SK-N-SH (cell line): Measurements from ENCODE around the gene TMEM94. TPM values are rescaled to one million over a fixed set of nuclear protein-coding genes. Genes with fewer than 3 reads are reported as not detected.

ENCODE experiments used
- CTCF ChIA-PET: fragments of 300-600, 350-600 bp; formaldehyde crosslinking; extraction: SDS; loops from one replicate; lab custom pipeline; 2021; lab: Yijun Ruan, JAX
- POLR2A ChIA-PET: fragments of 350-600 bp; sonication (Branson Sonifier 250); formaldehyde crosslinking; extraction: SDS; loops from one replicate; lab custom pipeline; 2020; ENCODE audit warnings: antibody characterized with exemption, inconsistent platforms; lab: Yijun Ruan, JAX
- DNase-seq: peaks from one replicate; pipeline ENCODE4 v3.0.0; 2012
- H2AFZ ChIP-seq: fragments of 200-600 bp; sonication (generic); 2 replicates; pipeline ENCODE4 v1.8.1; 2016; ENCODE audit warnings: antibody characterized with exemption, mild to moderate bottlenecking, low read depth
- H3F3A ChIP-seq: fragments of 200-600 bp; sonication (generic); replicated peaks from 2 replicates; pipeline ENCODE3; 2016; ENCODE audit warnings: antibody characterized with exemption, mild to moderate bottlenecking; ENCODE audit not compliant: insufficient read depth
- H3K27ac ChIP-seq, 2 experiments: fragments of 200-500 bp in 1 of 2; fragments of 200-600 bp in 1 of 2; sonication (Bioruptor generic) in 1 of 2; sonication (generic), shearing (Covaris generic) in 1 of 2; 2 replicates each; pipeline versions ENCODE4 v1.5.1 to v1.6.1; 2014 to 2016; ENCODE audit warnings: low read depth in 2 of 2, inconsistent platforms in 1 of 2, low read length in 1 of 2, mild to moderate bottlenecking in 1 of 2, mixed read lengths in 1 of 2
- H3K27me3 ChIP-seq: fragments of 200-600 bp; sonication (generic), shearing (Covaris generic); 2 replicates; pipeline ENCODE4 v1.6.1; 2016; ENCODE audit warnings: mixed run types; ENCODE audit not compliant: insufficient read depth
- H3K36me3 ChIP-seq, 2 experiments: fragments of 200-500 bp in 1 of 2; fragments of 200-600 bp in 1 of 2; sonication (Bioruptor generic) in 1 of 2; sonication (generic) in 1 of 2; replicated peaks in 1 of 2; 2 replicates each; pipeline versions ENCODE3 to v1.5.1; 2014 to 2016; ENCODE audit warnings: low read length in 1 of 2, mild to moderate bottlenecking in 1 of 2; ENCODE audit not compliant: insufficient read depth in 2 of 2, control insufficient read depth in 1 of 2
- H3K4me1 ChIP-seq, 2 experiments: fragments of 200-500 bp in 1 of 2; fragments of 200-600 bp in 1 of 2; sonication (Bioruptor generic) in 1 of 2; sonication (generic), shearing (Covaris generic) in 1 of 2; 2 replicates each; pipeline versions ENCODE4 v1.5.1 to v1.6.1; 2014 to 2016; ENCODE audit warnings: low read depth in 1 of 2, low read length in 1 of 2, mixed run types in 1 of 2; ENCODE audit not compliant: insufficient read depth in 2 of 2, control insufficient read depth in 1 of 2
- H3K4me2 ChIP-seq: fragments of 200-600 bp; sonication (generic), shearing (Covaris generic); 2 replicates; pipeline ENCODE4 v1.6.1; 2017; ENCODE audit warnings: mixed run types
- H3K4me3 ChIP-seq, 2 experiments: fragments of 200-500 bp in 1 of 2; fragments of 200-600 bp in 1 of 2; sonication (Bioruptor generic) in 1 of 2; sonication (generic), shearing (Covaris generic) in 1 of 2; 2 replicates each; pipeline versions ENCODE4 v1.5.1 to v1.8.1; 2014 to 2016; ENCODE audit warnings: low read depth in 2 of 2, inconsistent platforms in 1 of 2, low read length in 1 of 2, mild to moderate bottlenecking in 1 of 2, mixed read lengths in 1 of 2, moderate library complexity in 1 of 2
- H3K79me2 ChIP-seq: fragments of 200-600 bp; sonication (generic); 2 replicates; pipeline ENCODE4 v1.8.1; 2017; ENCODE audit warnings: mild to moderate bottlenecking; ENCODE audit not compliant: insufficient read depth
- H3K9ac ChIP-seq: fragments of 200-600 bp; sonication (generic); 2 replicates; pipeline ENCODE4 v1.6.1; 2017; ENCODE audit warnings: mixed run types
- H3K9me2 ChIP-seq: fragments of 200-600 bp; sonication (generic); 2 replicates; pipeline ENCODE4 v1.6.1; 2017; ENCODE audit warnings: mixed run types
- H3K9me3 ChIP-seq: fragments of 200-600 bp; sonication (generic); 2 replicates; pipeline ENCODE4 v1.6.1; 2017; ENCODE audit warnings: mixed run types, mild to moderate bottlenecking, moderate library complexity
- H4K20me1 ChIP-seq: fragments of 200-600 bp; sonication (generic); 2 replicates; pipeline ENCODE4 v1.6.1; 2017; ENCODE audit warnings: mild to moderate bottlenecking, mixed run types; ENCODE audit not compliant: insufficient read depth
- EP300 ChIP-seq, 2 experiments: IDR thresholded peaks; 2 replicates each; pipeline versions ENCODE4 v1.4.0 to v1.6.1; 2012; ENCODE audit warnings: borderline replicate concordance in 1 of 2, low read depth in 1 of 2, low read length in 1 of 2
- EZH2phosphoT487 ChIP-seq: fragments of 200-600 bp; sonication (generic); IDR thresholded peaks from 2 replicates; pipeline ENCODE4 v1.6.1; 2017; ENCODE audit warnings: low read depth, mixed run types, mild to moderate bottlenecking, antibody characterized with exemption, moderate library complexity, borderline replicate concordance
- FOSL2 ChIP-seq: IDR thresholded peaks from 2 replicates; pipeline ENCODE4 v1.4.0; 2012; ENCODE audit warnings: low read depth, mild to moderate bottlenecking, moderate library complexity, borderline replicate concordance
- FOXJ3 ChIP-seq: sonication (generic); formaldehyde crosslinking; IDR thresholded peaks from 2 replicates; pipeline ENCODE4 v1.5.1; 2020; ENCODE audit warnings: mild to moderate bottlenecking, missing genetic modification reagents
- GABPA ChIP-seq: IDR thresholded peaks from 2 replicates; pipeline ENCODE4 v1.4.0; 2012; ENCODE audit warnings: low read depth, mild to moderate bottlenecking
- GATA2 ChIP-seq: sonication (generic); formaldehyde crosslinking; IDR thresholded peaks from 2 replicates; pipeline ENCODE4 v1.5.0; 2020; ENCODE audit warnings: mild to moderate bottlenecking, missing genetic modification reagents
- MXI1 ChIP-seq: IDR thresholded peaks from 2 replicates; pipeline ENCODE4 v1.6.1; 2012; ENCODE audit warnings: mild to moderate bottlenecking, low read depth, low read length, improper control_type of control experiment
- POLR2AphosphoS5 ChIP-seq: IDR thresholded peaks from 2 replicates; pipeline ENCODE4 v1.6.1; 2012; ENCODE audit warnings: low read depth, low read length
- SIN3A ChIP-seq: IDR thresholded peaks from 2 replicates; pipeline ENCODE4 v1.6.1; 2012; ENCODE audit warnings: low read depth, mild to moderate bottlenecking, low read length, moderate library complexity, borderline replicate concordance
- SMC3 ChIP-seq: IDR thresholded peaks from 2 replicates; pipeline ENCODE4 v1.6.1; 2012; ENCODE audit warnings: low read depth, low read length, improper control_type of control experiment
- TCF12 ChIP-seq: IDR thresholded peaks from 2 replicates; pipeline ENCODE4 v1.4.0; 2012
- TEAD4 ChIP-seq: IDR thresholded peaks from 2 replicates; pipeline ENCODE4 v1.4.0; 2012; ENCODE audit warnings: mild to moderate bottlenecking, borderline replicate concordance; ENCODE audit not compliant: insufficient read depth
- YY1 ChIP-seq: IDR thresholded peaks from 2 replicates; pipeline ENCODE4 v1.4.0; 2012; ENCODE audit warnings: low read depth, mild to moderate bottlenecking
- WGBS: methylation state at CpG from one replicate; pipeline ENCODE4 v1.1.6; 2017; ENCODE audit warnings: low lambda C conversion rate; 5-methylcytosine and 5-hydroxymethylcytosine counted together
- polyA plus RNA-seq, 3 experiments: library from polyadenylated mRNA; depleted of rRNA; stranded (reverse); fragments of >200 nt; gene quantifications; 2 replicates each; pipeline ENCODE4 v1.2.3, GENCODE V29; 2012
- TF ChIP-seq, protein P1 (sequence below): IDR thresholded peaks from 2 replicates; pipeline ENCODE4 v1.4.0; 2012; ENCODE audit warnings: low read depth, borderline replicate concordance
- TF ChIP-seq, protein P2 (sequence below): IDR thresholded peaks from 2 replicates; pipeline ENCODE4 v1.6.1; 2012; ENCODE audit warnings: mild to moderate bottlenecking, low read depth, low read length, moderate library complexity
- TF ChIP-seq, protein P3 (sequence below): IDR thresholded peaks from 2 replicates; pipeline ENCODE4 v1.4.0; 2012; ENCODE audit warnings: low read depth
- TF ChIP-seq, protein P4 (sequence below): IDR thresholded peaks from 2 replicates; pipeline ENCODE4; 2012
- TF ChIP-seq, protein P5 (sequence below): fragments of 150-350 bp; IDR thresholded peaks from 2 replicates; pipeline ENCODE4 v1.6.1; 2017; ENCODE audit warnings: antibody characterized with exemption, low read length, low read depth, borderline replicate concordance

The TMEM94 gene
- polyA plus RNA-seq, 1 of the 3 experiments (the other 2 are of a cell fraction), result 89.9 TPM

DNA sequence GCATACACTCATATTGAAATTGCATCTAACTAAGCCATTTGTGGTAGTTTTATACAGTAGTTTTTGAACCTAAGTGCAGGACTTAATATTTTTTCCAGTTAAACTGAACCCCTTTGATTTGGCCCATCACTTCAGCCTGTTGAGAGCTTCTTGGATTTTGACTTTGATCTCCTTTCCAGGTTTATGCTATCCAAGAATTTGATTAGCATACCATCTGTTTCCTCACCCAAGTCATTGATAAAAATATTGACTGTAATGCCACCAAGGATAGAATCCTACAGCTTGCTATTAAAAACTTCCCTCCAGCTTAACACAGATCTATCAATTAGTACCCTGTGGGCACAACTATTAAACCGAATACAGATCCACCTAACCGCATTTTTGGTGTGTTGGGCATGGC is 7.2 kb downstream of the TMEM94 start:
- H3K79me2 ChIP-seq, result peaks cover 57% of the 10 kb centered on the region
- no peak for TF ChIP-seq EZH2phosphoT487
- no peak for TF ChIP-seq TCF12
- no peak for TF ChIP-seq FOSL2
- TF ChIP-seq, protein P1, sequence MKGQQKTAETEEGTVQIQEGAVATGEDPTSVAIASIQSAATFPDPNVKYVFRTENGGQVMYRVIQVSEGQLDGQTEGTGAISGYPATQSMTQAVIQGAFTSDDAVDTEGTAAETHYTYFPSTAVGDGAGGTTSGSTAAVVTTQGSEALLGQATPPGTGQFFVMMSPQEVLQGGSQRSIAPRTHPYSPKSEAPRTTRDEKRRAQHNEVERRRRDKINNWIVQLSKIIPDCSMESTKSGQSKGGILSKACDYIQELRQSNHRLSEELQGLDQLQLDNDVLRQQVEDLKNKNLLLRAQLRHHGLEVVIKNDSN, result no peak
- no peak for TF ChIP-seq SMC3
- no peak for TF ChIP-seq MXI1
- no peak for TF ChIP-seq YY1
- TF ChIP-seq, all 33 proteins: peak for 0
- H3K36me3 ChIP-seq, result peaks cover 0 to 3% of the 10 kb centered on the region in 2 experiments
- WGBS, result 90% methylated on average over 2 of the region's 2 CpGs
- no peaks in the 10 kb centered on the region for H3K9me3 ChIP-seq
- H3K27ac ChIP-seq, result no peak overlapping the region
- no peaks in the 10 kb centered on the region for H3F3A ChIP-seq
- H3K4me1 ChIP-seq, result peaks cover 0 to 3% of the 10 kb centered on the region in 2 experiments; a peak in 1 of 4 replicates
- H3K4me2 ChIP-seq, result no peak overlapping the region
- DNase-seq, result no peak
- no peak overlapping the region for H2AFZ ChIP-seq
- ChIA-PET CTCF (interaction anchor here (0.7 to 1.4 kb wide), 5 partner anchors 31 to 74 kb away, joined by 3 to 4 read pairs (median 4); no protein-coding TSS in a partner anchor), POLR2A (no interaction called here)
- no peak overlapping the region for H3K4me3 ChIP-seq
- no peak overlapping the region for H3K9ac ChIP-seq
- H3K9me2 ChIP-seq, result no peaks in the 10 kb centered on the region
- H3K27me3 ChIP-seq, result no peaks in the 10 kb centered on the region
- no peaks in the 10 kb centered on the region for H4K20me1 ChIP-seq

DNA sequence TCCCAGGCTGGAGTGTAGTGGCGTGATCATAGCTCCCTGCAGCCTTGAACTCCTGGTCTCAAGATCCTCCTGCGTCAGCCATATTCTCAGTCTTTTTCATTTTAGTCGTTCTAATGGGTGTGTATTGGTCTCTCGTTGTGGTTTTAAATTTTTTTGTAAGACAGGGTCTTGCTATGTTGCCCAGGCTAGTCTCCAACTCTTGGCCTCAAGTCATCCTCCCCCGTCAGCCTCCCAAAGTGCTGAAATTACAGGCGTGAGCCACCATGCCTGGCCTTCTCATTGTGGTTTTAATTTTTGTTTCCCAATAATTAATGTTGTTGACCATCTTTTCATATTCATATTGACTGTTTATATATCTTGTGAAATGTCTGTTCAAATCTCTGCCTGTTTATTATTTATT is 8.6 kb downstream of the TMEM94 start:
- H3K4me1 ChIP-seq, result no peaks in the 10 kb centered on the region
- no peaks in the 10 kb centered on the region for H3K27me3 ChIP-seq
- peaks cover 49% of the 10 kb centered on the region for H3K79me2 ChIP-seq
- H3F3A ChIP-seq, result no peaks in the 10 kb centered on the region
- CTCF ChIA-PET, result interaction anchor here (1.1 kb wide), 1 partner anchor 57 kb away, joined by 3 read pairs; no protein-coding TSS in a partner anchor
- POLR2A ChIA-PET, result no interaction called here
- WGBS, result 86% methylated on average over 6 of the region's 6 CpGs
- H2AFZ ChIP-seq, result no peak overlapping the region
- H3K4me2 ChIP-seq, result no peak overlapping the region
- no peaks in the 10 kb centered on the region for H3K9me3 ChIP-seq
- no peak overlapping the region for H3K9ac ChIP-seq
- peaks cover 0 to 3% of the 10 kb centered on the region in 2 experiments for H3K36me3 ChIP-seq
- DNase-seq, result no peak
- TF ChIP-seq POLR2AphosphoS5 (no peak), TCF12 (no peak), FOXJ3 (no peak), EP300 (IDR thresholded peaks at IDR 0.05; ENCODE audit: borderline replicate concordance in 1 of 2, low read depth in 1 of 2, low read length in 1 of 2) (no peak), GATA2 (CRISPR knock-in tag) (no peak), SIN3A (no peak), GABPA (no peak), SMC3 (no peak), YY1 (no peak), TEAD4 (no peak)
- TF ChIP-seq, protein P2, sequence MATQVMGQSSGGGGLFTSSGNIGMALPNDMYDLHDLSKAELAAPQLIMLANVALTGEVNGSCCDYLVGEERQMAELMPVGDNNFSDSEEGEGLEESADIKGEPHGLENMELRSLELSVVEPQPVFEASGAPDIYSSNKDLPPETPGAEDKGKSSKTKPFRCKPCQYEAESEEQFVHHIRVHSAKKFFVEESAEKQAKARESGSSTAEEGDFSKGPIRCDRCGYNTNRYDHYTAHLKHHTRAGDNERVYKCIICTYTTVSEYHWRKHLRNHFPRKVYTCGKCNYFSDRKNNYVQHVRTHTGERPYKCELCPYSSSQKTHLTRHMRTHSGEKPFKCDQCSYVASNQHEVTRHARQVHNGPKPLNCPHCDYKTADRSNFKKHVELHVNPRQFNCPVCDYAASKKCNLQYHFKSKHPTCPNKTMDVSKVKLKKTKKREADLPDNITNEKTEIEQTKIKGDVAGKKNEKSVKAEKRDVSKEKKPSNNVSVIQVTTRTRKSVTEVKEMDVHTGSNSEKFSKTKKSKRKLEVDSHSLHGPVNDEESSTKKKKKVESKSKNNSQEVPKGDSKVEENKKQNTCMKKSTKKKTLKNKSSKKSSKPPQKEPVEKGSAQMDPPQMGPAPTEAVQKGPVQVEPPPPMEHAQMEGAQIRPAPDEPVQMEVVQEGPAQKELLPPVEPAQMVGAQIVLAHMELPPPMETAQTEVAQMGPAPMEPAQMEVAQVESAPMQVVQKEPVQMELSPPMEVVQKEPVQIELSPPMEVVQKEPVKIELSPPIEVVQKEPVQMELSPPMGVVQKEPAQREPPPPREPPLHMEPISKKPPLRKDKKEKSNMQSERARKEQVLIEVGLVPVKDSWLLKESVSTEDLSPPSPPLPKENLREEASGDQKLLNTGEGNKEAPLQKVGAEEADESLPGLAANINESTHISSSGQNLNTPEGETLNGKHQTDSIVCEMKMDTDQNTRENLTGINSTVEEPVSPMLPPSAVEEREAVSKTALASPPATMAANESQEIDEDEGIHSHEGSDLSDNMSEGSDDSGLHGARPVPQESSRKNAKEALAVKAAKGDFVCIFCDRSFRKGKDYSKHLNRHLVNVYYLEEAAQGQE, result no peak
- TF ChIP-seq, protein P3, sequence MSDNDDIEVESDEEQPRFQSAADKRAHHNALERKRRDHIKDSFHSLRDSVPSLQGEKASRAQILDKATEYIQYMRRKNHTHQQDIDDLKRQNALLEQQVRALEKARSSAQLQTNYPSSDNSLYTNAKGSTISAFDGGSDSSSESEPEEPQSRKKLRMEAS, result no peak
- TF ChIP-seq, protein P4, sequence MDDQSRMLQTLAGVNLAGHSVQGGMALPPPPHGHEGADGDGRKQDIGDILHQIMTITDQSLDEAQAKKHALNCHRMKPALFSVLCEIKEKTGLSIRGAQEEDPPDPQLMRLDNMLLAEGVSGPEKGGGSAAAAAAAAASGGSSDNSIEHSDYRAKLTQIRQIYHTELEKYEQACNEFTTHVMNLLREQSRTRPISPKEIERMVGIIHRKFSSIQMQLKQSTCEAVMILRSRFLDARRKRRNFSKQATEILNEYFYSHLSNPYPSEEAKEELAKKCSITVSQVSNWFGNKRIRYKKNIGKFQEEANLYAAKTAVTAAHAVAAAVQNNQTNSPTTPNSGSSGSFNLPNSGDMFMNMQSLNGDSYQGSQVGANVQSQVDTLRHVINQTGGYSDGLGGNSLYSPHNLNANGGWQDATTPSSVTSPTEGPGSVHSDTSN, result no peak
- TF ChIP-seq, protein P5, sequence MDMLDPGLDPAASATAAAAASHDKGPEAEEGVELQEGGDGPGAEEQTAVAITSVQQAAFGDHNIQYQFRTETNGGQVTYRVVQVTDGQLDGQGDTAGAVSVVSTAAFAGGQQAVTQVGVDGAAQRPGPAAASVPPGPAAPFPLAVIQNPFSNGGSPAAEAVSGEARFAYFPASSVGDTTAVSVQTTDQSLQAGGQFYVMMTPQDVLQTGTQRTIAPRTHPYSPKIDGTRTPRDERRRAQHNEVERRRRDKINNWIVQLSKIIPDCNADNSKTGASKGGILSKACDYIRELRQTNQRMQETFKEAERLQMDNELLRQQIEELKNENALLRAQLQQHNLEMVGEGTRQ, result no peak
- H4K20me1 ChIP-seq, result no peaks in the 10 kb centered on the region
- H3K9me2 ChIP-seq, result no peaks in the 10 kb centered on the region
- no peak overlapping the region for H3K27ac ChIP-seq
- H3K4me3 ChIP-seq, result no peak overlapping the region
